Central memory CD8-positive, alpha-beta T cell (primary cell): ENCODE results near the gene PCDHB2.
"Not testable (repeated sequence)": the region's sequence is repeated elsewhere in the genome, so short reads cannot be mapped to it uniquely, and the experiment has no call there.

Experiments used
- ATAC-seq: fragments of 150-1000 bp; cut with Tn5 transposase; replicated peaks from 2 replicates; pipeline ENCODE4 v1.10.0; 2022; ENCODE audit warnings: mild to moderate bottlenecking, moderate FRiP score, moderate number of reproducible peaks; ENCODE audit not compliant: poor library complexity, severe bottlenecking; ENCODE audit errors: extremely low read depth
- DNase-seq, 2 donors: peaks; one replicate each; pipeline ENCODE4 v3.0.0; 2021; ENCODE audit warnings: low spot score in 2 of 2
- H3K27ac Mint-ChIP-seq: one replicate; pipeline ENCODE4 v1.8.0; 2022; ENCODE audit warnings: low read depth, mild to moderate bottlenecking, moderate library complexity, mixed read lengths
- H3K27me3 Mint-ChIP-seq: one replicate; pipeline ENCODE4 v1.8.0; 2022; ENCODE audit warnings: mixed read lengths
- H3K36me3 Mint-ChIP-seq: one replicate; pipeline ENCODE4 v1.8.0; 2022; ENCODE audit warnings: mild to moderate bottlenecking, moderate library complexity, mixed read lengths; ENCODE audit not compliant: insufficient read depth
- H3K4me1 Mint-ChIP-seq: one replicate; pipeline ENCODE4 v1.8.0; 2022; ENCODE audit warnings: mixed read lengths
- H3K4me3 Mint-ChIP-seq: one replicate; pipeline ENCODE4 v1.8.0; 2022; ENCODE audit warnings: mild to moderate bottlenecking, moderate library complexity, mixed read lengths
- H3K9me3 Mint-ChIP-seq: one replicate; pipeline ENCODE4 v1.8.0; 2022; ENCODE audit warnings: mixed read lengths

The PCDHB2 gene

DNA sequence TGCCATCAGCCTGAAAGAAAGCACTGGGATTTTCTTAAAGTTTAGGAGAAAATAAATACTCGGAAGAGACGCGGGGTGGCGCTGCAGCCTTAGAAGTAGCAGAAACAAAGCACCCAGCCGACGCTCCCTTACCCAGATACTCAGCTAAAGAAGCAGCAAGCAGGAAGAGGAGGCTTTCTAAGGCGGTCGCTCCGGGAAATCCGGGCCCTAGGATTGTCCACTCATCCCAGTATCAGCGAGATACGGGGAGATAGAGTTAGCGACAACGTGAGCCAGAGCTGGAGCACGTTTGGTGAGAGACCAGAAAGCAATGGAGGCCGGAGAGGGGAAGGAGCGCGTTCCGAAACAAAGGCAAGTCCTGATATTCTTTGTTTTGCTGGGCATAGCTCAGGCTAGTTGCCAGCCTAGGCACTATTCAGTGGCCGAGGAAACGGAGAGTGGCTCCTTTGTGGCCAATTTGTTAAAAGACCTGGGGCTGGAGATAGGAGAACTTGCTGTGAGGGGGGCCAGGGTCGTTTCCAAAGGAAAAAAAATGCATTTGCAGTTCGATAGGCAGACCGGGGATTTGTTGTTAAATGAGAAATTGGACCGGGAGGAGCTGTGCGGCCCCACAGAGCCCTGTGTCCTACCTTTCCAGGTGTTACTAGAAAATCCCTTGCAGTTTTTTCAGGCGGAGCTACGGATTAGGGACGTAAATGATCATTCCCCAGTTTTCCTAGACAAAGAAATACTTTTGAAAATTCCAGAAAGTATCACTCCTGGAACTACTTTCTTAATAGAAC lies at the start of gene PCDHB2:
Gene PCDHB2, plus strand, starts transcription at position 135 of the 782 bp plus-strand sequence. Its CDS starts 176 bp downstream, at position 311.
- ATAC-seq (no peak), DNase-seq (no peak)
- Mint-ChIP-seq H3K27ac (peak within 1 kb of the TSS; percentile 24), H3K27me3 (peaks cover 49% of the 10 kb centered on the region), H3K9me3 (no peaks in the 10 kb centered on the region), H3K36me3 (peaks cover 2% of the 10 kb centered on the region), H3K4me1 (no peaks in the 10 kb centered on the region), H3K4me3 (peak within 1 kb of the TSS; percentile 61)

DNA sequence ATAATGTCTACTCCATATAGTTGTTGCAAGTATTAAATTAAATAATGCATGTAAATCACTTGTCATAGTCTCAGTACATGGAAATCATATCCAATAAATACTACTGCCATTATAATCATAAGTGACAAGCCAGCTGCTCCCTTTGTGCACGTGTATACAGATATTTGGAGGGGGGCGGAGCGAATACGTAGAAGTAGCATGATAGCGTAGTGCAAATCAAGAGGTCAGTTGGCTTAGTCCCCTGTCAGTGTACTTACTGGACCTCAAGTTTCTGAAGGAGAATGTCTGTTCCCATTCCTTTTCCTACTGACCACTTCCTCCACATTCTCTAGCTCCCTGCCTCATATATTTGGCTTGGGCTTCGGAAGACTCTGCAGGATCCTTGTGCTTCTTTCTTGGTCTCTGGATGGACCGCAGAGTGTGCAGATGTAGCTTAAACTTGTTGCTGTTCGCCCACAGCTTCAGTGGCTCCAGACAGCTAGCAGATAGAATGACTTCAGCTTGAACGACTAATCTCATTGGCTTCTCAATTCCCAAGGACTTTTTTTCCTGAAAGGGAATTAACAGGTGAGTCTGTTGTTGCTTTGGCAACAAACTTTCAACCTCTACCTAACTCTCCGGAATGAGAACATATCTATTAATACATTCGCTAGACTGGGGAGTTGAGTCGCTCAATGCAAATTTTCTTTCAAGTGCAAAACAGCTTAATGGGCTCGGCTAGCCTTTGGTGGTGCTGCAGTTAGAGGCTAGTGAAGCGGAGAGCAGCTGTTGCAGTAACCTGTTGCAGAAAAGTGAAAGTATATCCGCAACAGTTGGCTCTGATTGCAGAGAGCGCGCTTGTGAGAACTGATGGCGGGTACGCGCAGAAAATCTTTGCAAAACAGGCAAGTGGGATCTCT lies 43.5 kb upstream of the PCDHB2 start, which contains the start of gene PCDHB1:
Gene PCDHB1, plus strand, starts transcription at position 753 of the 899 bp plus-strand sequence. Its CDS starts 97 bp downstream, at position 850.
- Mint-ChIP-seq H3K27ac (no peak within 1 kb of the TSS), H3K36me3 (peaks cover 2% of the 10 kb centered on the region), H3K4me3 (peak within 1 kb of the TSS; percentile 59), H3K27me3 (peaks cover 69% of the 10 kb centered on the region), H3K9me3 (peaks cover 5% of the 10 kb centered on the region), H3K4me1 (peaks cover 6% of the 10 kb centered on the region)
- DNase-seq (no peak), ATAC-seq (no peak)

DNA sequence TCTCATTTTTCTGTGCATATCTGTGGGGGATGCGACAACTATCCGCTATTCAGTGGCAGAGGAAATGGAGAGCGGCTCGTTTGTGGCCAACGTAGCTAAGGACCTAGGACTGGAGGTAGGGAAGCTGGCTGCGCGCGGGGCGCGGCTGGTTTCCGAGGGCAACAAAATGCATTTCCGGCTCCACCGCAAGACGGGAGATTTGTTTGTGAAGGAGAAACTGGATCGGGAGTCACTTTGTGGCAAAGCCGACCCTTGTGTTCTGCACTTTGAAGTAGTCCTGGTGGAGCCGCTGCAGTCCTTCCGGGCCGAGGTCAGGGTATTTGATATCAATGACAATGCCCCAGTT lies 42.9 kb upstream of the PCDHB2 start:
- DNase-seq (no peak), ATAC-seq (no peak)
- peaks cover 5% of the 10 kb centered on the region for H3K9me3 Mint-ChIP-seq
- H3K36me3 Mint-ChIP-seq = peaks cover 2% of the 10 kb centered on the region
- H3K4me3 Mint-ChIP-seq = peak overlapping the region; percentile 59
- no peak overlapping the region for H3K27ac Mint-ChIP-seq
- peaks cover 62% of the 10 kb centered on the region for H3K27me3 Mint-ChIP-seq
- peaks cover 6% of the 10 kb centered on the region for H3K4me1 Mint-ChIP-seq

DNA sequence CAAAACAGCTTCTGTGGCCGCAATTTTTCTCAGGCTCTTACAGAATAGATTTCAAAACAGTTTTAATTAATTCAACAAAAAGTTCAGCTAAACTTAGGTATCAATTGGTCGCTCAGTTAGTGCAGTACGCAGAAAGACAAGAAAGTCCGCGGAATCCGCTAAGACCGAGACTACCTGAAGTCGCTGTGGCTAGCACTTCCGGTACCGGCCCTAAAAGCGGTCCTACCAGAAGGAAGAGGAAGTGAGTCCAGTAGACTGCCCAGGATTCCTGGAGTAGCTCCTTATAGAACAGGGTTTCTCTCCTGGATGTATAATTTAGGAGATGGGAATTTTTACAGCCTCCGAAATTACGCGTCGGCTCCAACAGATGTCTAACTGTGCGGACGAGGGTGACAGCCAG lies 16.6 kb upstream of the PCDHB2 start:
- DNase-seq (no peak), ATAC-seq (no peak)
- no peak overlapping the region for H3K4me3 Mint-ChIP-seq
- peaks cover 1% of the 10 kb centered on the region for H3K36me3 Mint-ChIP-seq
- no peaks in the 10 kb centered on the region for H3K9me3 Mint-ChIP-seq
- H3K27me3 Mint-ChIP-seq = peaks cover 24% of the 10 kb centered on the region
- no peak overlapping the region for H3K27ac Mint-ChIP-seq
- H3K4me1 Mint-ChIP-seq = no peaks in the 10 kb centered on the region

DNA sequence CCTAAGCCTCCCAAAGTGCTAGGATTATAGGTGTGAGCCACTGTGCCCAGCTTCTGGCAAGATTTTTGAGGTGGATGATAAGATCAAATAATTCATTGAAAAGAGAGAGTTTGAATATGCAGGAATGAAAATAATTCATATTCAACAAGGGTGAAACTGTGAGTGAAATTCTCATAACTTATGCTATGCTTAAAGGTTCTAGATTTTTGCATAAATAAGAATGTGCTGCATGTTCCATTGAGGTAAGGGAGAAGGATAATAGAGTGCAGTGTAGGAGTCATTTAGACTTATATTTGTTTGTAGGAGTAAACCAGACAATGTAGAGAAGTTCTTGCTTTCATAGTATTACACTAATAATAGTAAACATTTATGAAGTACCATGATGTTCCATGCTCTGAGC lies 12.2 kb upstream of the PCDHB2 start:
- H3K27ac Mint-ChIP-seq = no peak overlapping the region
- peaks cover 43% of the 10 kb centered on the region for H3K27me3 Mint-ChIP-seq
- no peaks in the 10 kb centered on the region for H3K9me3 Mint-ChIP-seq
- H3K36me3 Mint-ChIP-seq = peaks cover 1% of the 10 kb centered on the region
- no peak for DNase-seq
- ATAC-seq = no peak
- H3K4me1 Mint-ChIP-seq = peaks cover 6% of the 10 kb centered on the region
- H3K4me3 Mint-ChIP-seq = no peak overlapping the region

DNA sequence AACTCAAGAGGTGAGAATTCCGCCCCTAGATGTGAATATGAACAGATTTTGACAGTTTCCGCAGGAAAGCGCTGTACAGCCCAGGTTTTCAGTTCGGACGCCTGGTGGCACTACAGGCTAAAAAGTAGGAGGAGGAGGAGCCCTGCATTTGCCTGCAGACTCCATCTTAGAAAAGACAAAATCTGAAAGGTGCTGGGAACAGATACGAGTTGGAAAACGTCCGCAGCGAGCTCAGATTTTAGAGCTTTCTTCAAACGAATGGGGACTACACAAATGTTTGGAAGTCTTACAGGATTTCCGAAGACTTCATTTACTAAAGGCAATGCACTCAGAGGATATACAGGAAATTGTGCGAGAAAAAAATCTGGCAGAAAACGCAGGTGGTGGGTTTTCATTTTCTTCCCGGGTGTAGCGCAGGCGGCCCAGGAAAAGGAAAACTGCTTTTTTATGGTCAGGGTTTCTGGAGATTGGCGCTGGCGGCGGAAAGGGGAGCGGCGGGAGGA lies 9.9 kb upstream of the PCDHB2 start:
- Mint-ChIP-seq H3K9me3 (no peaks in the 10 kb centered on the region), H3K27me3 (peaks cover 48% of the 10 kb centered on the region), H3K27ac (no peak overlapping the region), H3K4me1 (peaks cover 6% of the 10 kb centered on the region), H3K36me3 (peaks cover 1% of the 10 kb centered on the region), H3K4me3 (peak overlapping the region; percentile 83)
- no peak for DNase-seq
- ATAC-seq = peak; percentile 64

DNA sequence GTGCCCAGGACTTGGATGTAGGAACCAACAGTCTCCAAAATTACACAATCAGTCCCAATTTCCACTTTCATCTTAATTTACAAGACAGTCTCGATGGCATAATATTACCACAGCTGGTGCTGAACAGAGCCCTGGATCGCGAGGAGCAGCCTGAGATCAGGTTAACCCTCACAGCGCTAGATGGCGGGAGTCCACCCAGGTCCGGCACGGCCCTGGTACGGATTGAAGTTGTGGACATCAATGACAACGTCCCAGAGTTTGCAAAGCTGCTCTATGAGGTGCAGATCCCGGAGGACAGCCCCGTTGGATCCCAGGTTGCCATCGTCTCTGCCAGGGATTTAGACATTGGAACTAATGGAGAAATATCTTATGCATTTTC lies 837 bp downstream of the PCDHB2 start:
- ATAC-seq (no peak), DNase-seq (no peak)
- Mint-ChIP-seq H3K36me3 (peaks cover 2% of the 10 kb centered on the region), H3K4me3 (no peak overlapping the region), H3K27ac (no peak overlapping the region), H3K4me1 (no peaks in the 10 kb centered on the region), H3K27me3 (peaks cover 53% of the 10 kb centered on the region), H3K9me3 (no peaks in the 10 kb centered on the region)

DNA sequence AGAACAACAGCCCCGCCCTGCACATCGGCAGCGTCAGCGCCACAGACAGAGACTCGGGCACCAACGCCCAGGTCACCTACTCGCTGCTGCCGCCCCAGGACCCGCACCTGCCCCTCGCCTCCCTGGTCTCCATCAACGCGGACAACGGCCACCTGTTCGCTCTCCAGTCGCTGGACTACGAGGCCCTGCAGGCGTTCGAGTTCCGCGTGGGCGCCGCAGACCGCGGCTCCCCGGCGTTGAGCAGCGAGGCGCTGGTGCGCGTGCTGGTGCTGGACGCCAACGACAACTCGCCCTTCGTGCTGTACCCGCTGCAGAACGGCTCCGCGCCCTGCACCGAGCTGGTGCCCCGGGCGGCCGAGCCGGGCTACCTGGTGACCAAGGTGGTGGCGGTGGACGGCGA lies 1.8 kb downstream of the PCDHB2 start:
- H3K27me3 Mint-ChIP-seq = peaks cover 52% of the 10 kb centered on the region
- H3K4me1 Mint-ChIP-seq, H3K27ac Mint-ChIP-seq, H3K4me3 Mint-ChIP-seq, H3K36me3 Mint-ChIP-seq, DNase-seq, H3K9me3 Mint-ChIP-seq, ATAC-seq: not testable (repeated sequence)

DNA sequence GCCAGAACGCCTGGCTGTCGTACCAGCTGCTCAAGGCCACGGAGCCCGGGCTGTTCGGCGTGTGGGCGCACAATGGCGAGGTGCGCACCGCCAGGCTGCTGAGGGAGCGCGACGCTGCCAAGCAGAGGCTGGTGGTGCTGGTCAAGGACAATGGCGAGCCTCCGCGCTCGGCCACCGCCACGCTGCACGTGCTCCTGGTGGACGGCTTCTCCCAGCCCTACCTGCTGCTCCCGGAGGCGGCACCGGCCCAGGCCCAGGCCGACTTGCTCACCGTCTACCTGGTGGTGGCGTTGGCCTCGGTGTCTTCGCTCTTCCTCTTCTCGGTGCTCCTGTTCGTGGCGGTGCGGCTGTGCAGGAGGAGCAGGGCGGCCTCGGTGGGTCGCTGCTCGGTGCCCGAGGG lies 2.2 kb downstream of the PCDHB2 start:
- H3K9me3 Mint-ChIP-seq = not testable (repeated sequence)

DNA sequence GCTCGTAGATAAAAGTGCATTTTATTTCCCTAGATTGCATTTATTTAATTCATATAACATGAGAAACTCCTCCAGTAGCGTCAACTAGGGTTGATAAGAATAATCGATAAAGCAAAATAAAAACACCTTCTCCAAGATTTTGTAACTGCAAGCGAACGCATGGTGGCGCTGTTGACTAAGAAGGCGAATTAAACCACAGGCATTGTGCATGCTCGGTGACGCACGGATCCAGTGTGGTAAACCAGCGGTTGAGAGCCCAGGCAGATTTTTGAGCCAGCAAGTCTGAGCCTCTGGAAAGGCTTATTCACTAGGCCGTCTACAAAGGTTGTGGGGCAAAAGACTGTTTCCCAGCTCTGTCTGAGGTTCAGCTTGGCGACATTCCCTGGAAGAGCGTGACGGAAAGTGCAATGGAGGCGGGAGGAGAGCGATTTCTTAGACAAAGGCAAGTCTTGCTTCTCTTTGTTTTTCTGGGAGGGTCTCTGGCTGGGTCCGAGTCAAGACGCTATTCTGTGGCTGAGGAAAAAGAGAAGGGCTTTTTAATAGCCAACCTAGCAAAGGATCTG lies 5.9 kb downstream of the PCDHB2 start, which contains the start of gene PCDHB3:
Gene PCDHB3, plus strand, starts transcription at position 231 of the 563 bp plus-strand sequence. Its CDS starts 177 bp downstream, at position 408.
- H3K27ac Mint-ChIP-seq = no peak within 1 kb of the TSS
- peaks cover 2% of the 10 kb centered on the region for H3K36me3 Mint-ChIP-seq
- no peaks in the 10 kb centered on the region for H3K4me1 Mint-ChIP-seq
- no peak for DNase-seq
- peaks cover 19% of the 10 kb centered on the region for H3K27me3 Mint-ChIP-seq
- no peak within 1 kb of the TSS for H3K4me3 Mint-ChIP-seq
- no peaks in the 10 kb centered on the region for H3K9me3 Mint-ChIP-seq
- ATAC-seq = no peak

More for the DNA sequence above, 2.2 kb downstream of the PCDHB2 start:
- ATAC-seq, DNase-seq, H3K4me1 Mint-ChIP-seq, H3K27ac Mint-ChIP-seq, H3K36me3 Mint-ChIP-seq, H3K4me3 Mint-ChIP-seq: not testable (repeated sequence)
- H3K27me3 Mint-ChIP-seq = peaks cover 52% of the 10 kb centered on the region

DNA sequence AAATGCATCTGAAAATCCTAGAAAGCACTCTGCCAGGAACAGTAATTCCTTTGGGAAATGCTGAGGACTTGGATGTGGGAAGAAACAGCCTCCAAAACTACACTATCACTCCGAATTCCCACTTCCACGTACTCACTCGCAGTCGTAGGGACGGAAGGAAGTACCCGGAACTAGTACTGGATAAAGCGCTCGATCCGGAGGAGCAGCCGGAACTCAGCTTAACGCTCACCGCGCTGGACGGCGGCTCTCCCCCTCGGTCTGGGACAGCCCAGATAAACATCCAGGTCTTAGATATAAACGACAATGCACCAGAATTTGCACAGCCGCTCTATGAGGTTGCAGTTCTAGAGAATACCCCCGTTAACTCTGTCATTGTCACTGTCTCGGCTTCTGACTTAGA lies 6.6 kb downstream of the PCDHB2 start:
- Mint-ChIP-seq H3K27me3 (peaks cover 19% of the 10 kb centered on the region), H3K4me1 (no peaks in the 10 kb centered on the region), H3K4me3 (no peak overlapping the region), H3K9me3 (no peaks in the 10 kb centered on the region), H3K36me3 (peaks cover 2% of the 10 kb centered on the region), H3K27ac (no peak overlapping the region)
- DNase-seq (no peak), ATAC-seq (no peak)

DNA sequence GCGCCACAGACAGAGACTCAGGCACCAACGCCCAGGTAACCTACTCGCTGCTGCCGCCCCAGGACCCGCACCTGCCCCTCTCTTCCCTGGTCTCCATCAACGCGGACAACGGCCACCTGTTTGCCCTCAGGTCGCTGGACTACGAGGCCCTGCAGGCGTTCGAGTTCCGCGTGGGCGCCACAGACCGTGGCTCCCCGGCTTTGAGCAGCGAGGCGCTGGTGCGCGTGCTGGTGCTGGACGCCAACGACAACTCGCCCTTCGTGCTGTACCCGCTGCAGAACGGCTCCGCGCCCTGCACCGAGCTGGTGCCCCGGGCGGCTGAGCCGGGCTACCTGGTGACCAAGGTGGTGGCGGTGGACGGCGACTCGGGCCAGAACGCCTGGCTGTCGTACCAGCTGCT lies 7.7 kb downstream of the PCDHB2 start:
- not testable (repeated sequence) for H3K9me3 Mint-ChIP-seq, DNase-seq, H3K36me3 Mint-ChIP-seq, ATAC-seq, H3K4me3 Mint-ChIP-seq, H3K27ac Mint-ChIP-seq, H3K4me1 Mint-ChIP-seq
- H3K27me3 Mint-ChIP-seq = peaks cover 19% of the 10 kb centered on the region
